HCT116 (cell line): ENCODE measurements around the gene GLUD1. TPM values are rescaled to one million over a fixed set of nuclear protein-coding genes. Genes with fewer than 3 reads are reported as not detected.
"Not testable (repeated sequence)": the region's sequence is repeated elsewhere in the genome, so short reads cannot be mapped to it uniquely, and the experiment has no call there.

Experiments used
- ATAC-seq: fragments of 200-7000 bp; cut with Tn5 transposase; 2 replicates; pipeline ENCODE4 v1.9.1; 2020; ENCODE audit warnings: mild to moderate bottlenecking, moderate library complexity
- BruUV-seq: library from RNA; stranded (reverse); fragments of 400-500 nt; replicated peaks from 2 replicates; lab custom pipeline; 2021; lab: Mats Ljungman, UMichigan
- CTCF ChIA-PET: fragments of 300-600 bp; sonication (Branson Sonifier 250); formaldehyde crosslinking; loops from one replicate; lab custom pipeline; 2021; ENCODE audit warnings: antibody characterized with exemption; lab: Charles Lee
- POLR2A ChIA-PET: fragments of 300-600, 350-600 bp; sonication (Branson Sonifier 250); formaldehyde crosslinking; loops from one replicate; lab custom pipeline; 2021; ENCODE audit warnings: antibody characterized with exemption; lab: Charles Lee
- RAD21 ChIA-PET, 2 experiments: fragments of 300-600 bp; sonication (Branson Sonifier 250); formaldehyde crosslinking; loops; one replicate each; lab custom pipeline; 2023; ENCODE audit warnings: low total read pairs in 2 of 2; ENCODE audit not compliant: uncharacterized antibody in 2 of 2, unreplicated experiment in 2 of 2, low non-redundant PET in 1 of 2; lab: Charles Lee
- DNase-seq: peaks from one replicate; pipeline ENCODE4 v3.0.0-alpha.2; 2010; ENCODE audit warnings: low read depth, low spot score
- H2AFZ ChIP-seq: fragments of 200-600 bp; shearing (Covaris generic), sonication (generic); 2 replicates; pipeline ENCODE4 v1.6.1; 2017; ENCODE audit warnings: low read depth, mixed run types, mixed read lengths, antibody characterized with exemption, low read length; ENCODE audit not compliant: poor library complexity, severe bottlenecking
- H3K27ac ChIP-seq: 2 replicates; pipeline ENCODE4 v1.5.1; 2012; ENCODE audit warnings: low read depth, low read length
- H3K27me3 ChIP-seq: fragments of 200-600 bp; sonication (generic); 2 replicates; pipeline ENCODE4 v1.6.1; 2016; ENCODE audit warnings: mixed run types, low read length, mixed read lengths; ENCODE audit not compliant: insufficient read depth
- H3K36me3 ChIP-seq, 2 experiments: fragments of 200-500 bp in 1 of 2; fragments of 200-600 bp in 1 of 2; sonication (Bioruptor generic) in 1 of 2; sonication (generic) in 1 of 2; 2 replicates each; pipeline versions ENCODE4 v1.5.1 to v1.6.1; 2014 to 2016; ENCODE audit warnings: low read length in 2 of 2, inconsistent platforms in 1 of 2, mixed read lengths in 1 of 2, mixed run types in 1 of 2; ENCODE audit not compliant: insufficient read depth in 2 of 2, control insufficient read depth in 1 of 2
- H3K4me1 ChIP-seq, 2 experiments: fragments of 200-600 bp in 1 of 2; sonication (generic) in 1 of 2; 2 replicates each; pipeline versions ENCODE4 v1.5.1 to v1.6.1; 2012 to 2017; ENCODE audit warnings: low read length in 2 of 2, inconsistent platforms in 1 of 2, mild to moderate bottlenecking in 1 of 2, mixed read lengths in 1 of 2, mixed run types in 1 of 2, moderate library complexity in 1 of 2; ENCODE audit not compliant: insufficient read depth in 2 of 2, control insufficient read depth in 1 of 2
- H3K4me2 ChIP-seq: fragments of 200-600 bp; sonication (generic); 2 replicates; pipeline ENCODE4 v1.6.1; 2017; ENCODE audit warnings: mixed run types, low read length, mixed read lengths
- H3K4me3 ChIP-seq, 2 experiments: fragments of 200-600 bp in 1 of 2; sonication (generic) in 1 of 2; replicated peaks in 1 of 2; 2 replicates each; pipeline ENCODE4 v1.5.1; 2011 to 2016; ENCODE audit warnings: low read length in 2 of 2, control low read depth in 1 of 2, low read depth in 1 of 2, mild to moderate bottlenecking in 1 of 2, mixed read lengths in 1 of 2, mixed run types in 1 of 2
- H3K79me2 ChIP-seq: fragments of 200-600 bp; sonication (generic); 2 replicates; pipeline ENCODE4 v1.6.1; 2017; ENCODE audit warnings: mild to moderate bottlenecking, mixed run types, low read length, moderate library complexity, mixed read lengths; ENCODE audit not compliant: insufficient read depth
- H3K9ac ChIP-seq: fragments of 200-600 bp; sonication (generic); 2 replicates; pipeline ENCODE4 v1.6.1; 2016; ENCODE audit warnings: low read length, mixed read lengths
- H3K9me2 ChIP-seq: fragments of 200-600 bp; sonication (generic), shearing (Covaris generic); 2 replicates; pipeline ENCODE4 v1.6.1; 2017; ENCODE audit warnings: mixed run types, mild to moderate bottlenecking, moderate library complexity; ENCODE audit not compliant: insufficient read depth
- H3K9me3 ChIP-seq, 2 experiments: fragments of 200-500 bp in 1 of 2; fragments of 200-600 bp in 1 of 2; sonication (Bioruptor generic) in 1 of 2; sonication (generic) in 1 of 2; 2 replicates each; pipeline ENCODE4 v1.6.1; 2014 to 2017; ENCODE audit warnings: low read length in 2 of 2, mixed read lengths in 2 of 2, inconsistent platforms in 1 of 2, low read depth in 1 of 2, mild to moderate bottlenecking in 1 of 2, mixed run types in 1 of 2, moderate library complexity in 1 of 2; ENCODE audit not compliant: control insufficient read depth in 1 of 2, insufficient read depth in 1 of 2
- H4K20me1 ChIP-seq: fragments of 200-600 bp; sonication (generic), shearing (Covaris generic); 2 replicates; pipeline ENCODE4 v1.6.1; 2017; ENCODE audit warnings: mixed run types, mild to moderate bottlenecking, moderate library complexity; ENCODE audit not compliant: insufficient read depth
- intact Hi-C: fragments of 100-400 bp; cut with micrococcal nuclease; formaldehyde crosslinking; loops from 2 replicates; pipeline ENCODE4 v1.10.0; 2022
- total RNA-seq: library from RNA; stranded (reverse); gene quantifications from one replicate; pipeline ENCODE4 v1.2.1, GENCODE V29; 2021; ENCODE audit not compliant: unreplicated experiment

GLUD1 gene
- total RNA-seq, 1 experiment from 2014 or later: 131 TPM

GRCh38 chr10:87030419-87030818 lies 64.2 kb downstream of the GLUD1 start:
- H3K4me2 ChIP-seq, RAD21 ChIA-PET, intact Hi-C loops, H3K27me3 ChIP-seq, POLR2A ChIA-PET, ATAC-seq, H3K36me3 ChIP-seq, BruUV-seq, H3K79me2 ChIP-seq, H4K20me1 ChIP-seq, DNase-seq, H3K9me3 ChIP-seq, H3K4me3 ChIP-seq, H3K9me2 ChIP-seq, H2AFZ ChIP-seq, H3K9ac ChIP-seq, CTCF ChIA-PET, H3K27ac ChIP-seq: not testable (repeated sequence)
- peaks cover 2 to 11% of the 10 kb centered on the region in 2 experiments; a peak in 3 of 4 replicates for H3K4me1 ChIP-seq

GRCh38 chr10:87026747-87027508 lies 67.7 kb downstream of the GLUD1 start:
- H4K20me1 ChIP-seq, H3K27ac ChIP-seq, intact Hi-C loops, H3K4me2 ChIP-seq, H3K9ac ChIP-seq, BruUV-seq, DNase-seq, ATAC-seq, H3K36me3 ChIP-seq, CTCF ChIA-PET, H2AFZ ChIP-seq, POLR2A ChIA-PET, H3K79me2 ChIP-seq, H3K9me2 ChIP-seq, H3K9me3 ChIP-seq, H3K27me3 ChIP-seq, H3K4me3 ChIP-seq: not testable (repeated sequence)
- RAD21 ChIA-PET: interaction anchor here in 1 of 2 experiments (0.7 kb wide), 1 partner anchor 77 kb away, joined by 3 read pairs; no protein-coding TSS in a partner anchor
- H3K4me1 ChIP-seq: peaks cover 10 to 30% of the 10 kb centered on the region in 2 experiments
